ENCODE data around the gene DCN.

DNA sequence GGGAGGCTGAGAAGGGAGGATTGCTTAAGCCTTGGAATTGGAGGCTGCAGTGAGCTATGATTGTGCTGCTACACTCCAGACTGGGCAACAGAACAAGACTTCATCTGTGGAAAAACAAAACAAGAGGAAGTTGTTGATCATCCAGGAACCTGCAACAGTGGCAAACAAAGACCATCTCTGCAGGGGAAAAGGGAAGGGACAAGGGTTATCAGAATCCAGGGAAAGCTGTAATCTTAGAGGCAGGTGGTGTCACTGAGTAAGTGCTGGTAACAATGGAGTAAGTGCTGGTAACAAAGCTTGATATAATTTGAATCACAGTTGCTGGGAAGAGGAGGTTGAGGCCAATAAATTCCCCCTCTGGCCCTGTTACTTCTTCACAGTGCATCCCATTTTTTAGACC, 27.5 kb upstream of the DCN start:
- TF ChIP-seq EZH2phosphoT487 (IDR thresholded peaks at IDR 0.05) = no peak
- TF ChIP-seq, protein P1, sequence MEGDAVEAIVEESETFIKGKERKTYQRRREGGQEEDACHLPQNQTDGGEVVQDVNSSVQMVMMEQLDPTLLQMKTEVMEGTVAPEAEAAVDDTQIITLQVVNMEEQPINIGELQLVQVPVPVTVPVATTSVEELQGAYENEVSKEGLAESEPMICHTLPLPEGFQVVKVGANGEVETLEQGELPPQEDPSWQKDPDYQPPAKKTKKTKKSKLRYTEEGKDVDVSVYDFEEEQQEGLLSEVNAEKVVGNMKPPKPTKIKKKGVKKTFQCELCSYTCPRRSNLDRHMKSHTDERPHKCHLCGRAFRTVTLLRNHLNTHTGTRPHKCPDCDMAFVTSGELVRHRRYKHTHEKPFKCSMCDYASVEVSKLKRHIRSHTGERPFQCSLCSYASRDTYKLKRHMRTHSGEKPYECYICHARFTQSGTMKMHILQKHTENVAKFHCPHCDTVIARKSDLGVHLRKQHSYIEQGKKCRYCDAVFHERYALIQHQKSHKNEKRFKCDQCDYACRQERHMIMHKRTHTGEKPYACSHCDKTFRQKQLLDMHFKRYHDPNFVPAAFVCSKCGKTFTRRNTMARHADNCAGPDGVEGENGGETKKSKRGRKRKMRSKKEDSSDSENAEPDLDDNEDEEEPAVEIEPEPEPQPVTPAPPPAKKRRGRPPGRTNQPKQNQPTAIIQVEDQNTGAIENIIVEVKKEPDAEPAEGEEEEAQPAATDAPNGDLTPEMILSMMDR (IDR thresholded peaks at IDR 0.05) = no peak
- TF ChIP-seq EZH2 (IDR thresholded peaks at IDR 0.05) = no peak

All from neural progenitor cell (in vitro differentiated cells).